Astrocyte (in vitro differentiated cells and primary cell): ENCODE data around the gene AIRE. TPM values are rescaled to one million over a fixed set of nuclear protein-coding genes. Genes with fewer than 3 reads are reported as not detected.

Experiments
- DNase-seq: peaks from one replicate; pipeline ENCODE4 v3.0.0-alpha.2; 2010; ENCODE audit warnings: low read depth
- FAIRE-seq: peaks from 2 replicates; lab custom pipeline; 2011; peaks lifted over from hg19 to GRCh38; lab: Jason Lieb, UNC
- H2AFZ ChIP-seq: 2 replicates; pipeline ENCODE4 v1.6.0; 2012; ENCODE audit warnings: low read depth, low read length, inconsistent platforms
- H3K27ac ChIP-seq: 2 replicates; pipeline ENCODE4 v1.5.1; 2011; ENCODE audit warnings: low read depth, low read length, inconsistent platforms
- H3K27me3 ChIP-seq: 2 replicates; pipeline ENCODE4 v1.6.0; 2011; ENCODE audit warnings: low read length, inconsistent platforms; ENCODE audit not compliant: insufficient read depth
- H3K36me3 ChIP-seq: 2 replicates; pipeline ENCODE4 v1.5.1; 2011; ENCODE audit warnings: low read length, inconsistent platforms; ENCODE audit not compliant: insufficient read depth
- H3K4me1 ChIP-seq: 2 replicates; pipeline ENCODE4 v1.5.1; 2011; ENCODE audit warnings: low read length, inconsistent platforms; ENCODE audit not compliant: insufficient read depth
- H3K4me2 ChIP-seq: 2 replicates; pipeline ENCODE4 v1.6.0; 2012; ENCODE audit warnings: low read length, inconsistent platforms
- H3K4me3 ChIP-seq: 2 replicates; pipeline ENCODE4 v1.5.1; 2011; ENCODE audit warnings: low read depth, mild to moderate bottlenecking, low read length, inconsistent platforms; ENCODE audit not compliant: insufficient read depth
- H3K79me2 ChIP-seq: 2 replicates; pipeline ENCODE4 v1.6.0; 2012; ENCODE audit warnings: mild to moderate bottlenecking, low read length, inconsistent platforms; ENCODE audit not compliant: insufficient read depth
- H3K9ac ChIP-seq: 2 replicates; pipeline ENCODE4 v1.6.0; 2012; ENCODE audit warnings: mild to moderate bottlenecking, low read length, inconsistent platforms
- H3K9me3 ChIP-seq: 2 replicates; pipeline ENCODE4 v1.5.1; 2012; ENCODE audit warnings: low read depth, mild to moderate bottlenecking, low read length, inconsistent platforms; ENCODE audit not compliant: insufficient read depth
- H4K20me1 ChIP-seq: 2 replicates; pipeline ENCODE4 v1.6.0; 2012; ENCODE audit warnings: low read length, inconsistent platforms; ENCODE audit not compliant: insufficient read depth
- H3K27ac Mint-ChIP-seq: one replicate; pipeline ENCODE4 v1.8.0; 2021; ENCODE audit warnings: mild to moderate bottlenecking, mixed read lengths; ENCODE audit not compliant: unreplicated experiment
- H3K27me3 Mint-ChIP-seq: one replicate; pipeline ENCODE4 v1.8.0; 2021; ENCODE audit warnings: low read depth, mixed read lengths; ENCODE audit not compliant: unreplicated experiment
- H3K36me3 Mint-ChIP-seq: one replicate; pipeline ENCODE4 v1.8.0; 2021; ENCODE audit warnings: low read depth, mixed read lengths; ENCODE audit not compliant: unreplicated experiment
- H3K4me1 Mint-ChIP-seq: one replicate; pipeline ENCODE4 v1.8.0; 2021; ENCODE audit warnings: low read depth, mixed read lengths; ENCODE audit not compliant: unreplicated experiment
- H3K4me3 Mint-ChIP-seq: one replicate; pipeline ENCODE4 v1.8.0; 2021; ENCODE audit warnings: mild to moderate bottlenecking, moderate library complexity, mixed read lengths; ENCODE audit not compliant: unreplicated experiment
- H3K9me3 Mint-ChIP-seq: one replicate; pipeline ENCODE4 v1.8.0; 2021; ENCODE audit warnings: mild to moderate bottlenecking, mixed read lengths; ENCODE audit not compliant: unreplicated experiment
- EZH2 ChIP-seq: IDR thresholded peaks from 2 replicates; pipeline ENCODE4 v1.6.1; 2012; ENCODE audit warnings: mild to moderate bottlenecking, low read length, inconsistent platforms; ENCODE audit not compliant: insufficient read depth
- total RNA-seq: library from RNA; stranded (reverse); gene quantifications from 2 replicates; pipeline ENCODE4 v1.2.1, GENCODE V29; 2021
- TF ChIP-seq, protein P1 (sequence below): IDR thresholded peaks from 2 replicates; pipeline ENCODE4 v1.5.1; 2011; ENCODE audit warnings: low read depth, mild to moderate bottlenecking, inconsistent platforms, low read length, moderate library complexity; ENCODE audit not compliant: insufficient read depth

Gene AIRE
- total RNA-seq, 1 donor from 2014 or later, result 0.07 TPM

DNA sequence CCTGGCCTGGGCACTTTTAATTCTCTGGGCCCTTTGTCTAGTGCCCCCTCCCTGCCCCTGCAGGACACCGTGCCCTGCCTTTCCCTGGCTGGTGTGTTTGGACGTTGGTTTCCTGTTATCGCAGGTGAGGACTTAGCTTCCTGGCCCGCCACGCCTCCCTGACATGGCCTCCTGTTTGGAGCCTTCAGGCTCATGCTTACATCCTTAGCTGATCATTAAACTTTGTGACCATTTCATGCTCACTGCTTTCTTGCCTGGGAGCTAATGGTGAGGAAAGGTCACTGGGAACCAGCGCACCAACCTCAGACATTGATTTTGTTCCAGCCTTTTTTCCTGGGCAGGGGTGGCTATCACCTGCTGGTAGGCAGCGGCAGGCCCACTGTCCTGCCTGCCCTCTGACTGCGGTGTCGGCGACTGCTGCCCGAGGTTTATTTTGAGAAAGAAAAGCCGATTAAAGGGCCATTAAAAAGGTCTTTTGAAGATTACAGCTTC lies 17.9 kb downstream of the AIRE start:
- H3K9me3 Mint-ChIP-seq, result no peaks in the 10 kb centered on the region
- H4K20me1 ChIP-seq, result peaks cover 63% of the 10 kb centered on the region
- H3K4me3 Mint-ChIP-seq, result no peak overlapping the region
- H3K27ac Mint-ChIP-seq, result no peak overlapping the region
- H3K27me3 ChIP-seq, result no peaks in the 10 kb centered on the region
- H3K79me2 ChIP-seq, result peaks cover 44% of the 10 kb centered on the region
- no peaks in the 10 kb centered on the region for H3K9me3 ChIP-seq
- FAIRE-seq, result no peak
- no peaks in the 10 kb centered on the region for H3K36me3 ChIP-seq
- no peak for TF ChIP-seq EZH2
- TF ChIP-seq, protein P1, sequence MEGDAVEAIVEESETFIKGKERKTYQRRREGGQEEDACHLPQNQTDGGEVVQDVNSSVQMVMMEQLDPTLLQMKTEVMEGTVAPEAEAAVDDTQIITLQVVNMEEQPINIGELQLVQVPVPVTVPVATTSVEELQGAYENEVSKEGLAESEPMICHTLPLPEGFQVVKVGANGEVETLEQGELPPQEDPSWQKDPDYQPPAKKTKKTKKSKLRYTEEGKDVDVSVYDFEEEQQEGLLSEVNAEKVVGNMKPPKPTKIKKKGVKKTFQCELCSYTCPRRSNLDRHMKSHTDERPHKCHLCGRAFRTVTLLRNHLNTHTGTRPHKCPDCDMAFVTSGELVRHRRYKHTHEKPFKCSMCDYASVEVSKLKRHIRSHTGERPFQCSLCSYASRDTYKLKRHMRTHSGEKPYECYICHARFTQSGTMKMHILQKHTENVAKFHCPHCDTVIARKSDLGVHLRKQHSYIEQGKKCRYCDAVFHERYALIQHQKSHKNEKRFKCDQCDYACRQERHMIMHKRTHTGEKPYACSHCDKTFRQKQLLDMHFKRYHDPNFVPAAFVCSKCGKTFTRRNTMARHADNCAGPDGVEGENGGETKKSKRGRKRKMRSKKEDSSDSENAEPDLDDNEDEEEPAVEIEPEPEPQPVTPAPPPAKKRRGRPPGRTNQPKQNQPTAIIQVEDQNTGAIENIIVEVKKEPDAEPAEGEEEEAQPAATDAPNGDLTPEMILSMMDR, result no peak
- H2AFZ ChIP-seq, result no peak overlapping the region
- H3K4me1 ChIP-seq, result peaks cover 13% of the 10 kb centered on the region
- H3K4me1 Mint-ChIP-seq, result peaks cover 19% of the 10 kb centered on the region
- H3K9ac ChIP-seq, result no peak overlapping the region
- H3K27ac ChIP-seq, result no peak overlapping the region
- no peaks in the 10 kb centered on the region for H3K27me3 Mint-ChIP-seq
- peaks cover 3% of the 10 kb centered on the region for H3K36me3 Mint-ChIP-seq
- H3K4me2 ChIP-seq, result no peak overlapping the region
- no peak overlapping the region for H3K4me3 ChIP-seq
- no peak for DNase-seq

DNA sequence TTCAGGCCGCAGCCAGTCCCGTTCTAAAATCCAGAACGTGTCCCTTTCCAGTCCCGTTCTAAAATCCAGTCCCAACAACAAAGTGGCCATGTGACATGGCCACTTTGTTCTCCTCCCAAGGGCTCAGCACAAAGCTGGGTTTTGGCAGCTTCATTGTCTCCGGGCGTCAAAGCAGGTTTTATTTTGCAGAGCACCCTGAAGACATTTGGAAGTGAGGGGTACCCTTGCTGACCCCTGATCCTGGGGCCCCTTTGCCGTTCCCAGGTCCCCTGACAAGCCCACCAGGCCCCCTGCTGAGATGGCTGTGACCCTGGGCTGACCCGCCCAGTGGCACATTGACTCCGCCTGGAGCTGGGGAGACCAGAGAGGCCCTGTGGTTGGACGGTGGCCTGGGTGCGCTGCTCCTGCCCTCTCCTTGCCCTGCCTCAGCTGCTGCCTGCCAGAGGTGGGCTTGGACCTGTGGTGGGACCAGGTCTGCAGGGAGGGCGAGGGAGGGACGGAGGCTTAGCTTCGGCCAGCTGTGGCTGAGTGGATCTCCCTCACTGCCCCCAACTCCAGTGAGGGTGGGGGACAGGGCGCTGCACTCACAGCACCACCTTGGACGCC lies 18.4 kb downstream of the AIRE start:
- Histone ChIP-seq H3K9ac (no peak overlapping the region), H3K36me3 (no peaks in the 10 kb centered on the region), H3K4me2 (no peak overlapping the region), H3K79me2 (peaks cover 44% of the 10 kb centered on the region), H3K9me3 (no peaks in the 10 kb centered on the region), H3K27ac (no peak overlapping the region), H4K20me1 (peaks cover 68% of the 10 kb centered on the region), H3K4me1 (peaks cover 13% of the 10 kb centered on the region), H2AFZ (no peak overlapping the region), H3K4me3 (no peak overlapping the region), H3K27me3 (no peaks in the 10 kb centered on the region)
- Mint-ChIP-seq H3K9me3 (no peaks in the 10 kb centered on the region), H3K27ac (no peak overlapping the region), H3K4me3 (no peak overlapping the region), H3K27me3 (no peaks in the 10 kb centered on the region), H3K36me3 (peaks cover 3% of the 10 kb centered on the region), H3K4me1 (peaks cover 19% of the 10 kb centered on the region)
- TF ChIP-seq, protein P1, result no peak
- TF ChIP-seq EZH2, result no peak
- FAIRE-seq, result no peak
- no peak for DNase-seq

DNA sequence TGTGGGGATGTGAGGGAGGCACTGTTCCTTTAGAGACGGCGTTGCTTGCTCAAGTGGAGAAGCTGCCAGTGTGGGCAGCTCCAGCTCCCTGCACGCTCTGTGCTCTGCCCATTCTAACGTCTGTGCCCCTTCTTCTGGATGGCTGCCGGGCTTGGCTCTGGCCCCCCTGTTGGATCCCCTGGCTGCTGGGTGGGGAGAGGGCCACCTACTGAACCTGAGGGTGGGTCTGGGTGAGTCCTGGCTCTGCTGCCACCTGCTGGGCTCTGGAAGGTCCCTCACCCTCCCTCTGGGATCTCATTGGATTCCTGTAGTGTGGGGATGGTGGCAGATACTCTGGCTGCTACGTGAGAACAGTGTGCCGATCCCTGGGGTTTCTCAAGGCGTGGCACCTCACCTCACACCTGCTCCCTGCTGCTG lies 19.2 kb downstream of the AIRE start:
- Histone ChIP-seq H3K4me1 (peaks cover 10% of the 10 kb centered on the region), H3K9me3 (no peaks in the 10 kb centered on the region), H3K27me3 (no peaks in the 10 kb centered on the region), H2AFZ (no peak overlapping the region), H3K79me2 (peaks cover 44% of the 10 kb centered on the region), H3K9ac (peak overlapping the region; percentile 30), H3K36me3 (no peaks in the 10 kb centered on the region), H3K4me2 (no peak overlapping the region), H3K4me3 (no peak overlapping the region), H4K20me1 (peaks cover 72% of the 10 kb centered on the region), H3K27ac (no peak overlapping the region)
- no peak for TF ChIP-seq EZH2
- TF ChIP-seq, protein P1, result peak; percentile 41
- Mint-ChIP-seq H3K27me3 (no peaks in the 10 kb centered on the region), H3K36me3 (peaks cover 3% of the 10 kb centered on the region), H3K27ac (no peak overlapping the region), H3K9me3 (no peaks in the 10 kb centered on the region), H3K4me3 (no peak overlapping the region), H3K4me1 (peaks cover 16% of the 10 kb centered on the region)
- FAIRE-seq (no peak), DNase-seq (peak; percentile 12)
